ENCODE results near the gene CD79A.

The CD79A gene

DNA sequence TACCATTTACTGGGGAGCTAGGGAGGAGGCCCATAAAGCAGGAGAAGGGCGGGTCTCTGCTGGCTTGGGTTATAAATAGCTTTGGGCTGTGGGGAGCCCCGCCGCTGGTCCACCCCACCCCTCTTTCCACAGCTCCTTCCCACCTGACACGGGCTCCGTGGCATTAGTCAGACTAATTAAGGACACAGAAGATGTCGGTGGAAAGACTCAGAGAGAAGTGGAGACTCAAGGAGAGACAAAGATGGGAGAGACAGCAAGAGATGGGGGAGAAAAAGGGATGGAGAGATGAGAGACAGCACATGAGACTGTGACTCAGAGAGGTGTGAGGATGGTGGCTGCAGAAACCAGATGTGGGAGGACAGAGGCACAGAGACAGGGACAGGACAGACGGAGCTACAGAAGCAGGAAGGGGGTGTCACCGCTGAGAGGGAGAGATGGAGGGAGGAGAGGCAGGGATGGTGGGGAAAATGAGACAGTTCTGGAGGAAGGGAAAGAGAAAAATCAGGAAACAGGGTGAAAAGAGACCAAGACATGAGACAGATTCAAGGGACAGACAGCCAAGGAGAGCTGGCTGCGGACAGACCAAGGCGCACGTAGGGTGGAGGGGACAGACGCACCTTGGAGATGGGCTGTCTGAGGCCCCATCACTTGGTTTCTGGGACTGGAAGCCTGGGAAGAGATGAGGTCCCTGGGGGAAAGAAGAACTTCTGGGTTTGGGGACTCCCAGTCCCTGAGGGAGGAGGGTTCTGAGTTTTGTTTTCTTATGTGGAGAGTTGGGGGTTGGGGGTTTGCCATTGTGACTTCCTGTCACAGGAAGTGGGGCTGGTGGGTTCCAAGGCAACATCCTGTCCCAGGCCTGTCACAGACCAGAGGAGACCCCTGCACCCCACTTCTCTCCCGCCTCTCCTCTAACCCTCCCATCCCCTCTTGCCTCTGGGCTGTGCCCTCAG lies 10.0 kb downstream of the CD79A start:
- no peak for DNase-seq

DNA sequence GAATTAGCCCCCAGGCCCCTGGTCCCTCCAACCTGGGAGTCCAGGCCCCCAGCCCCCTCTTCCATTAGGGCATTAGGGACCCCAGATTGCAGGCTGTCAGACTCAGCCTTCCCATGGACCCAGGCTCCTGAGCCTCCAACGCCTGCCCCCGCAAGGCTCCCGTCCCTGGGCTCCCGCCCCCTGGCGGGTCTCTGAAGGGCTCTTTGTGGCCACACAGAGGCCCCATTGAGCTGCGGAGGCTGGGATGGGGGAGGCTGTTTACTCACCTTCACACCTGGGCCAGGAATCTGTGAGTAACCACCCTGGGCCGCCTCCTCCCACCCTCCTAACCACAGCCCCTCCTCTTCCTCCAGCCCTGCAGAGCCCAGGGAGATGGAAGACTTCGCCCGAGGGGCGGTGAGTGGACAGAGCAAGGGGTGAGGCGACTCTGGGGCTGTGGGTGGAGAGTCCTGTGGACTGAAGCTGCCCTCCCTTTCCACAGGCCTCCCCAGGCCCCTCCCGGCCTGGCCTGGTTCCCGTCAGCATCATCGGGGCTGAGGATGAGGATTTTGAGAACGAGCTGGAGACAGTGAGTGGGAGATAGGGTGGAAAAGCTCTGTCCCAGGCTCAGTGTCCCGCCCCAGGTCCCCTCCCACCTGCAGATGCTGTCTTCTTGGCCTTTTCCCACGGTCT lies 10.8 kb downstream of the CD79A start:
- no peak for DNase-seq

DNA sequence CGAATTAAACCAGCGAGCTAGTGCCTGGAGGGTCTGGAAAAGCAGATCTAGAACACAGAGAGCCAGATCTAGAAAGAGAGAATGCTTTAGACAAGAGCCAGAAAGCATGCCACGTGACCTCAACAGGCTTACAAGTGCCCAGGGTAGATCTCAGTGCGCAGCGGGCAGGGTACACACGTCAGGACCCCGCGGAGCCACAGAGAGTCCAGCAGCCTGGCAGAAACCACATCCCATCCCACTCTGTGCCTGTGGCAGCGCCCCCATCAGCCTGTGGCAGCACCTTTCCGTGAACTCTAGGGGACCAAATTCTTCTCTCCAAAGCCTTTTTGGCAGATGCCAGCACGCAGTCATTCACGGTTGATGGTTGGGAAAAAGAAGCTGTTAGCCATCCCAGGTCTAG lies 11.8 kb downstream of the CD79A start:
- DNase-seq: no peak

DNA sequence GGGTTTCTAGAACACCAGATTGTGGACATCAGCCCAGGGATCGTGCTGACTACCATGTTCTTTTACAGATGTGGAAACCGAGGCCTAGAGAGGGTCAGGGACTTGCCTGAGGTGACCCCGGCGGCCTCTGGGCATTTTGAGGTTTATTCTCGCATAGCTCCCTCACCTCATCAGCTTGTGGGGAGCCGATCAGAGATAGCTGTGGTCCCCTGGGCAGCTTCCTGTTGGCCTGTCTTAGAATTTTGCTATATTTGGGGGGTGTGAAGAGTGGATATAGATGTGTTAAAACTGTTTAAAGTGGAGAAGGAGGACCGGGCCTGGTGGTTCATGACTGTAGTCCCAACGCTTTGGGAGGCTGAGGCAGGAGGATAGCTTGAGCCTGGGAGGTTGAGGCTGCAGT lies 12.8 kb downstream of the CD79A start:
- no peak for DNase-seq

DNA sequence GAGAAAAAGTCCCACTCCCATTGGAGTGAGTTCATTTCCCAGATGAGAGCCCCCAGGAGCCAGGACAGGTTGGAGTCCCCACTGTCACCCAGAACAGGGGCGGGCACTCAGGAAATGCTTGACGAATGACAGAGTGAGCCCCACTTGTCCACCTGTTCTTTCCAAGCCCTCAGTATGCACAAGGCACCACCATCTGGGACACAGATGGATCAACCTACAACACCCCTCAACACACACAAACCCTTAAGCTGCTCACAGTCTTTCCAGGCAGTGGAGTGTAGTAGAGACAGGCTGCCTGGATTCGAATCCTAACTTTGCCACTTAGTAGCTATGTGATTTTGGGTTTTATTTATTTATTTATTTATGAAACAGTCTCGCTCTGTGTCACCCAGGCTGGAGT lies 13.9 kb downstream of the CD79A start:
- peak; percentile 77 to 91 for DNase-seq

DNA sequence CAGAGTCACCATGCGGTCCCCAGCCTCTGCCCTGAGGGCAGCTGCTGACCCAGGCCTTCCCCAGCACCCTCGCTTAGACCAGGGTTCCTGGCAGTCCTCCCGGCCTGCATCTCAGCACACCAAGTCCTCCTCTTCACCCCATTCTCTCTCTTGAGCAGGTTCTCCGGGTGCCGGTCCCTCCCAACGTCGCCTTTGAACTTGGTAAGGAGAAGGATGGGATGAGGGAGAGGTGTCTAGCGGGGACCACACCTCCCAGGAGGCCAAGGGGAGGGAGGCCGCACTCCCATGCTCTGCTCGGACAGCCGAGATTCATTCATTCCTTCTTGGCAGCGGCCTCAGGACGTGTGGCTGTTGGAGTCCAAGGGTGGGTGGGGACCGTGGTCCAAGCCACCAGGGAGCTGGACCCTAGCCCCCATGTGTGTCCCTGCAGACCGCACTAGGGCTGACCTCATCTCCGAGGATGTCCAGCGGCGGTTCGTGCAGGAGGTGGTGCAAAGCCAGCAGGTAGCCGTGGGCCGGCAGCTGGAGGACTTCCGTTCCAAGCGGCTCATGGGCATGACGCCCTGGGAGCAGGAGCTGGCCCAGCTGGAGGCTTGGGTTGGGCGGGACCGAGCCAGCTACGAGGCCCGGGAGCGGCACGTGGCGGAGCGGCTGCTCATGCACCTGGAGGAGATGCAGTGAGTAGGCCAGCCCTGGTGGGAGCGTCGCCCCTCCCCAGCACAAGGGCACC lies 15.3 kb downstream of the CD79A start:
- no peak for DNase-seq

DNA sequence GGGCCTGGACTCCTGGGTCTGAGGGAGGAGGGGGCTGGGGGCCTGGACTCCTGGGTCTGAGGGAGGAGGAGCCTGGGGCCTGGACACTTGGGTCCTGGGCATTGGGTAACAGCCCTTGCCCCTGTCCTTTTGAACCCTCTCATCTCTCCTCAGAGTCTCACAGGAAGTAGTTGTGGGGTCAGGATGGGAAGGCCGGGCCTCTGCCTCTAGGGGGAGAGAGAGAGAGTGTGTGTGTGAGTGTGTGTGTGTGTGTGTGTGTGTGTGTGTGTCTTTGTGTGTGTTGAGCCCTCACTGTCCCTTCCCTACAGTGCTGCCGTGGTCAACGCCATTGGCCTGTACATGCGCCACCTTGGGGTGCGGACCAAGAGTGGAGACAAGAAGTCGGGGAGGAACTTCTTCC lies 16.8 kb downstream of the CD79A start:
- no peak for DNase-seq

DNA sequence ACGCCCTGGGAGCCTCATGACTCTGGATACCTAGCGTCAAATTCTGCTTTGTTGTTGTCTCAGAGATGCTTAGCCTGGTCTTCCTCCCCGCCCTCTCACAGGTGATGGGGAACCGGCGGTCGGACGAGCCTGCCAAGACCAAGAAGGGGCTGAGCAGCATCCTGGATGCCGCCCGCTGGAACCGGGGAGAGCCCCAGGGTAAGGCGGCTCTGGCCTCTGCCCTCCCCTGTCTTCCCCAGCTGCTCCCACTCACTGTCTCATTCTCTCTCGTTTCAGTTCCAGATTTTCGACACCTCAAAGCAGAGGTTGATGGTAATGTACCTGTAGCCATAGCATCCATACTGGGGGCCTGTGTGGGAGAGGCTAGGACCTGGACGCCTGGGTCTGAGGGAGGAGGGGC lies 17.3 kb downstream of the CD79A start:
- DNase-seq: no peak

DNA sequence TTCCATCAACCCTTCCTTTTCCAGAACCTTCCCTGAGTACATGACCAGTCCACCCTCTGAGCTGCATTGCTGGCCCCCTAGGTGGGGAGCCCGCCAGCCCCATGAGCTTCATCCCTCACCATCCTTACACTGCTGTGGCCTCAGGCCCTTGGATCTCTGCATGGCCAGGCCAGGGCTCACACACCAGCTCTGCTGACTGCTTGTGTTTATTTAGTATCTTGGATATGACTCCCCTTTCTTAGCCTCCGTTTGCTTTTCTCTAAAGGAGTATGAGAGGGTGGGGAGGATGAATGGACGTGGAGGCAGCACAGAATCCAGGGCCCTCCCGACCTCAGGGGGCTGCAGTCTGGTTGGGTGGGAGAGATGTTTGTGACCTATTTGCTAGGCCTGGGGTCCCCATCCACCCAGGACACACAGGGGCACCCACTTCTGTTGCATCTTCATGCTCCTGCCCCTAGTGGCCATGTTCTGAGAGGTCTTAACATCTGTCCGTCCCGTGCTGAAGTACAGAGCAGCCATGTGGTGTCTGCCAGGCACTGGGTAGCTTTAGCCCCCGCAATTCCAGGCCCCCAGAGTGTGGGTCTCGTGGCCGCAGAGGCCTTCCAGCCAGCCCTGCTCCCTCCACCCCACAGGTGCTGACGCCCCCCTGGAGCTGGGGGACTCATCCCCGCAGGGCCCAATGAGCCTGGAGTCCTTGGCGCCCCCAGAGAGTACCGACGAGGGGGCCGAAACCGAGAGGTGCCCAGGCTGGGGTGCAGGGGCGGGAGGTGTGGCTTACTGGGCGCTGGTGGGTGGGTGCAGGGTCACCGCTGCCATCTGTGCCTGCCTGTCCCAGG lies 18.9 kb downstream of the CD79A start:
- DNase-seq: peak; percentile 33 to 79

DNA sequence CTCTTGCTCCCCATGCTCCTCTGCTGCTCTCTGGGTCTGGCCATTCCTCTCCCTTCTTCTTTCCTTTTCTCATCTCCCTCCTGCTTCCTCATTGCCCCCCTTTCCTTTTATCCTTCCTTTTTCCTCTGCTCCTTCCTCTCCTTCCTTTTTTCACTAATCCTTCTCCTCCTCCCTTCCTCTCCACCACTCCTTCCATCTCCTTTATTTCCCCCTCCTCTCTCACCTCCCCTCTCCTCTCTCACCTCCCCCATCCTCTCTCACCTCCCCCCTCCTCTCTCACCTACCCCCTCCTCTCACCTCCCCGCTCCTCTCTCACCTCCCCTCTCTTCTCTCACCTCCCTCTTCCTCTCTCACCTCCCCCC lies 19.5 kb downstream of the CD79A start:
- no peak for DNase-seq

DNA sequence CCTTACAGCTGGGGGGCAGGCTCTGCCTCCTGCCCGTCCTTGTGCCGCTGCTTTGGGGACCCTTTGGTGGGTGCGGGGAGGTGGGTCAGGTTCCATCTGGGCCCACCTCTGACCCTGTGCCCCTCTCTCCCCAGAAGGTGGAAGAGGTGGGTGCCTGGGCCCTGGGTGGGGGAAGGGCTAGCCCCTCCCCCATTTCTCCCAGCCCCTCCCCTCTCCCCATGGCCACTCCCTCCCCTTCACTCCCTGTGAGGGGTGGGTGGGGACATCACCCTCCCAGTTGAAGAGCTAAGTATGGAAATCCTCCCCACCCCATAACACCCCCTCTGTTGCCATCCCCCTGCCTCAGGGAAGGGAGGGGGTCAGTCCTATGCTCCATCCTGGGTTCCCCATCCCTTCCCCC lies 20.1 kb downstream of the CD79A start:
- DNase-seq: no peak

DNA sequence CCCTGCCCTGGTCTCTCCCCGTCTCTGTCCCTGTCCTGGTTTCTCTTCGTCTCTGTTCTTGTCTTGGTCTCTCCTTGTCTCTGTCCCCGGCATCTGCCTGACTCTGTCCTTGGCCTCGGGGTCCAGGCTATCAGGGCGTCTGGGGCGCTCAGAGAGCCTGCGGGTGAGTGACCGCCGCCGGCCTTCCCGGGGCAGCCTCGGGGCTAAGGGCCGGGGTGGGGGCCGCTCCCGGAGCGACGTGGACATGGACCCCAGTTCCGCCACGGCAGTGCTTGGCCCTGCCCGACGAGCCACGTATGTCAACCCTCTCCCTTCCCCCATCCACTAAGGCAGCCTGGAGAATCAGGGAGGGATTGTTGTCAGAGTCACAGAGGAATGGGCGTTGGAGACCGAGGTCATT lies 20.7 kb downstream of the CD79A start:
- DNase-seq: no peak

DNA sequence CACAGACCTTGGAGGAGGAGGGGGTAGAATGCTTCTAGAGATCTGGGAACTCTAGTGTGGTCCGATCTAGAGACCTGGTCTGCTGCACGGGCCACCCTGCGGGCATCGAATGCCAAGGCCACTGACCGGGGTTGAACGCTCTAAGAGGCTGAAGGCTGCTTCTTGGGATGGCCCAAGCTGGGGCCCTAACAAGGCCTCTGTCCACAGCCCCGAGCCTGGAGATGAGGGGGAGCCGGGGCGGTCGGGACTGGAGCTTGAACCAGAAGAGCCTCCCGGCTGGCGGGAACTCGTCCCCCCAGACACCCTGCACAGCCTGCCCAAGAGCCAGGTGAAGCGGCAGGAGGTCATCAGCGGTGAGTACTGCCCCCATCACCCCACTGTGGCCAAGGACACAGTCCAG lies 21.2 kb downstream of the CD79A start:
- no peak for DNase-seq

DNA sequence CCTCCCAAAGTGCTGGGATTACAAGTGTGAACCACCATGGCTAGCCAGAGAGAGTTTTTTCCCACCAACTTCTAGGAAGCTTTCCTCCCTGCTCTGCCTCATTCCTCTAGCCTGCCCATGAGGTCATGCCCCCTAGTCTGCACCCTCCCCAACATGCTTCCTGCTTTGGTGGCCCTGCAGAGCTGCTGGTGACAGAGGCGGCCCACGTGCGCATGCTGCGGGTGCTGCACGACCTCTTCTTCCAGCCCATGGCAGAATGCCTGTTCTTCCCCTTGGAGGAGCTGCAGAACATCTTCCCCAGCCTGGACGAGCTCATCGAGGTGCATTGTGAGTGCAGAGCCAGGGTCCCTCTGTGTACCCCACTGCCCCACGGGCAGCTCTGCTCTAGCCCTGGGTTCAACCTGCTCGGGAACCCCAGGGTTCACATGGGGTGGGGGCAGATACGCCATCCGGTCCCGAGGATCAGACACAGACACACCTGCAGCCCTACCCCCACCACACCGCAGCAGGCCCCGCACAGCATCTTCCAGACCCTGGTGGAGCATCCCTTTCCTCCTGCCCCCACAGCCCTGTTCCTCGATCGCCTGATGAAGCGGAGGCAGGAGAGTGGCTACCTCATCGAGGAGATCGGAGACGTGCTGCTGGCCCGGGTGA lies 24.8 kb downstream of the CD79A start:
- no peak for DNase-seq

DNA sequence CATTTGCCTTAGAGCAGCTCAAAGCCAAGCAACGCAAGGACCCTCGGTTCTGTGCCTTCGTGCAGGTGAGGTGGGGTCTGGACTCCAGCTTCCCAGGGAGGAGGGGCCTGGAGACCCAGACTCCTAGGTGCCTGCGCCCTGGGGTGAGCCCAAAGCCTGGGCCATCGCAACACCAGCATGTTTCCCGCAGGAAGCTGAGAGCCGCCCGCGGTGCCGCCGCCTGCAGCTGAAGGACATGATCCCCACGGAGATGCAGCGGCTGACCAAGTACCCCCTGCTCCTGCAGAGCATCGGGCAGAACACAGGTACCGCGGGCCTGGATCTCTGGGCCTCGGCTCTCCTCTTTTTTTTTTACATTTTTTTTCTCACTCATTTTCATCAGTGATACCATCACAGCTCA lies 25.5 kb downstream of the CD79A start:
- DNase-seq: no peak

DNA sequence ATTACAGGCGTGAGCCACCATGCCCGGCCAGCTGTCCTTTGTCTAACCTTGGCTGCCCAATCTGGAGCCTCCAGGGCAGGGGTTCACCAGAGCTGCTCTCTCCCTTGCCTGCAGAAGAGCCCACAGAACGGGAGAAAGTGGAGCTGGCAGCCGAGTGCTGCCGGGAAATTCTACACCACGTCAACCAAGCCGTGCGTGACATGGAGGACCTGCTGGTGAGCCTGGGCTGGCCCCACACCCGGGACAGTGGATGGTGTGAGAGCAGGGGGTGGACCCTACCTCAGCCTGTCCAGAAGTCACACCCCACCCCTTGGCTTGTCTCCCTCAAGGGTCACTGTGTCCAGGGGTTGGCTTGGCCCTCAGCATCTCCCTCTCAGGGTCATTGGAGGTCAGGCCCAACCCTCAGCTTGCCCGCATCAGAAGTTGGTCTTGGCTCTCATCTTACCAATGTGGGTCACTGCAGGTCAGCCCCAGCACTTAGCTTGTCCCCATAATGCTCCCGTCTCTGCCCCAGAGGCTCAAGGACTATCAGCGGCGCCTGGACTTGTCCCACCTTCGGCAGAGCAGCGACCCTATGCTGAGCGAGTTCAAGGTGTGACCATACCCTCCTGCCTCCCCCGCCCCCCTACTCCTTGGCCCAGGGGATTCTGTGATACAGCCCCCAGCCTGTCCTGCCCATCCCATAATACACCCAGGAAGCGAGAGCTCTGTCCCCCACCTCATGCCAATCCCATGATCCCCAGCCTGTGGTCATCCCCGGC lies 26.3 kb downstream of the CD79A start:
- no peak for DNase-seq

DNA sequence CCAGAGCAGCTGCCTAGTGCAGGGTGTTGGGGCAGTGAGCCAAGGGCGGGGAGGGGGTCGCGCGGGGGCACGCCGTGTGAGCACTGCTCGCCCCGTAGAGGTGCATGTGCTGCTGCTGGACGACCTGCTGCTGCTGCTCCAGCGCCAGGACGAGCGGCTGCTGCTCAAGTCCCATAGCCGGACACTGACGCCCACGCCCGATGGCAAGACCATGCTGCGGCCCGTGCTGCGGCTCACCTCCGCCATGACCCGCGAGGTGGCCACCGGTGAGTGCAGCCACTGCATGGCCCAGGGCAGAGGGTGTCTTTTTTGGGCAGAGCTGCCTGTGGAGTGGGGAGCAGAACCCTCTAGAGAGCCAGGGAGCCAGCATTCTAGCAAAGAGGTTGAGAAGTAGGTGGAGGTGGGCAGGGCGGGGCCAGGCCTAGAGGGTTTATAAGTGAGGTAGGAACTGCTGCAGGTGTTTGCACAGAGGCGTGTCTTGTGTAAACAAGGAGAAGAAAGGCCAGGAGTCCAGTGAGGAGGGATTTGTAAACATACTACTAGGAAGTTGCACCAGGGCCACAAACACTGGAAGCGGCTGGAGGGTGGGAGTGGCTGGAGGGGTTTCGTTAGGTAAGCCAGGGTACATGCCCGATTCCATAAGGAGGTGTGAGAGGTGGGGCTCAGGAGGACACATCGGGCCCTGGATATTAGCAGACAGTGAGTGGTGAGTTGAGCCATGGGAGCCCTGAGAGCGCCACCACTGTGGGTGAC lies 27.2 kb downstream of the CD79A start:
- DNase-seq: no peak

DNA sequence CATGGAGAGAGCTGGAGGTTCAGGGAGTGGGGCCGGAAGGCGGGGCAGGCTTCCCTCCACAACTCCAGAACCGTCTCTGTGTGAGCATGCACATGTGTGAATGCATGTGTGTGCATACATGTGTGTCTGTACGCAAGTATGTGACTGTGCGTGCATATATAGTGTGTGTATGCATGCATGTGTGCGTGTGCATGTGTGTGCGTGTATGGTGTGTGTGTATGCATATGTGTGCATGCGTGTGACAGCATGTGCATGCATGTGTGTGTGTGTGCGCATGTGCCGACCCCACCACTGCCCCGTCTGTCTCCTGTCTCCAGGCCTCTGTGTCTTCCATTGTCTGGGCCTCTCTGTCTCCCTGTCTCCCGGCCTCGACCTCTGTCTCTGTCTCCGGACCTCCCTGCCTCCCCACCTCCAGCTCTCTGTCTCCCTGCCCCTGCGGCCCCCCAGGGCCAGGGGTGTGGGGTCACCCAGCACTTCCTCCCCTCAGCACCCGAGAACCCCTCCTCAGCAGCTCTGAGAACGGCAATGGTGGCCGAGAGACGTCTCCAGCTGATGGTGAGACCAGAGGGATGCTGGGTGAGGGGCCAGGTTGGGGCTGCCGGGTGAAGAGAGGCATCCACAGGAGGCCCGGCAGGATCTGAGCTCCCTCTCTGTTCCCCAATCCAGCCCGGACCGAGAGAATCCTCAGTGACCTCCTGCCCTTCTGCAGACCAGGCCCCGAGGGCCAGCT lies 28.4 kb downstream of the CD79A start:
- no peak for DNase-seq

DNA sequence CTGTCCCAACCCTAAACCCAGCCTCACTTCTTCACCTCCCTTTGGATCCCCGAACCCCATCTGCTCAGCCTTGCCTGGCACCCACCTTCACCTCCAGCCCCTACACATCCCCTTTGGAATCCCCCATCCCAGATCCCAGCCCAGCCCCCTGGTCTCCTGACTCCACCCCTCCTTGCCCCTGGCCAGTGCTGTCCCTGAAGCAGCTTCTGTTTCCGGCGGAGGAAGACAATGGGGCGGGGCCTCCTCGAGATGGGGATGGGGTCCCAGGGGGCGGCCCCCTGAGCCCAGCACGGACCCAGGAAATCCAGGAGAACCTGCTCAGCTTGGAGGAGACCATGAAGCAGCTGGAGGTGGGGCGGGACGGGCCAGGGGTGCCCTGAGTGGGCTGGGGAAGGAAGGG lies 29.2 kb downstream of the CD79A start:
- no peak for DNase-seq

Data from NCI-H524 (cell line).